ENCODE measurements around the gene DHRS12.

DNA sequence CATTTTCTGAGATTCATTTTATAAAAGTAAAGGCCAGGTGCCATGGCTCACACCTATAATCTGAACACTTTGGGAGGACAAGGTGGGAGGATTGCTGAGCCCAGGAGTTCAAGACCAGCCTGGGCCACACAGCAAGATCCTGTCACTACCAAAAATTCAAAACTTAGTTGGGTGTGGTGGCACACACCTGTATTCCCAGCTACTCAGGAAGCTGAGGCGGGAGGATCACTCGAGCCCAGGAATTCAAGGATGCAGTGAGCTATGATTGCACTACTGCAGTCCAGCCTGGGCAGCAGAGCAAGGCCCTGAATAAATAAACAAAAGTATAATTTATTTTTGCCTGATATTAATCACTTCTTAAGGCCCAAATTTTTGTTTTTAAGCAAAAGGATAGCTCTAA lies 40.5 kb downstream of the DHRS12 start:
- TF ChIP-seq, protein P1, sequence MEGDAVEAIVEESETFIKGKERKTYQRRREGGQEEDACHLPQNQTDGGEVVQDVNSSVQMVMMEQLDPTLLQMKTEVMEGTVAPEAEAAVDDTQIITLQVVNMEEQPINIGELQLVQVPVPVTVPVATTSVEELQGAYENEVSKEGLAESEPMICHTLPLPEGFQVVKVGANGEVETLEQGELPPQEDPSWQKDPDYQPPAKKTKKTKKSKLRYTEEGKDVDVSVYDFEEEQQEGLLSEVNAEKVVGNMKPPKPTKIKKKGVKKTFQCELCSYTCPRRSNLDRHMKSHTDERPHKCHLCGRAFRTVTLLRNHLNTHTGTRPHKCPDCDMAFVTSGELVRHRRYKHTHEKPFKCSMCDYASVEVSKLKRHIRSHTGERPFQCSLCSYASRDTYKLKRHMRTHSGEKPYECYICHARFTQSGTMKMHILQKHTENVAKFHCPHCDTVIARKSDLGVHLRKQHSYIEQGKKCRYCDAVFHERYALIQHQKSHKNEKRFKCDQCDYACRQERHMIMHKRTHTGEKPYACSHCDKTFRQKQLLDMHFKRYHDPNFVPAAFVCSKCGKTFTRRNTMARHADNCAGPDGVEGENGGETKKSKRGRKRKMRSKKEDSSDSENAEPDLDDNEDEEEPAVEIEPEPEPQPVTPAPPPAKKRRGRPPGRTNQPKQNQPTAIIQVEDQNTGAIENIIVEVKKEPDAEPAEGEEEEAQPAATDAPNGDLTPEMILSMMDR (IDR thresholded peaks at IDR 0.05): no peak
- TF ChIP-seq POLR2A (IDR thresholded peaks at IDR 0.05): no peak
